ENCODE data around the gene CSPG5. TPM values are rescaled to one million over a fixed set of nuclear protein-coding genes. Genes with fewer than 3 reads are reported as not detected.

The CSPG5 gene
- total and polyA plus RNA-seq, 12 donors, result 0.07 to 0.79 (median 0.28) TPM; not detected in 1

- Histone ChIP-seq H3K4me3 (peak overlapping the region; percentile 61 to 79 (median 68)), H3K27me3 (no peaks in the 10 kb centered on the region), H3K36me3 (peaks cover 0 to 36% (median 10%) of the 10 kb centered on the region in 9 donors), H3K4me1 (peaks cover 3 to 16% (median 11%) of the 10 kb centered on the region in 9 donors), H3K27ac (peak overlapping the region; percentile 82 to 95 (median 92)), H3K9me3 (no peaks in the 10 kb centered on the region)
- DNase-seq (peak; percentile 10 to 19), ATAC-seq (peak in 6 of 8 donors; percentile 9 to 36 (median 17))
- 19% methylated on average over 36 of the region's 36 CpGs for WGBS, 2 donors
- TF ChIP-seq CTCF (IDR thresholded peaks at IDR 0.05), result no peak
- intact Hi-C loops (cut with DNase I), result loop anchor here in 3 of 10 donors (2.0 to 5.0 kb wide), 3 partner anchors 268 to 290 kb away; partner anchors contain the start of genes SMARCC1 (in 2 of the 3) and DHX30 (in 1 of the 3)
These were observed 66.1 kb downstream of the CSPG5 start for GRCh38 chr3:47512416-47513124.

Other genes starting within 250 kb of the CSPG5 start
- gene PTPN23, start 197.8 kb downstream of the CSPG5 start, total RNA-seq, result 10 to 100 TPM; 16.4 to 23.4 (median 19.6) TPM
- 10 to 100 TPM in 1 of 2 donors, 1 to 10 TPM in 1; 9.2 to 23.0 TPM for gene PTPN23, start 197.8 kb downstream of the CSPG5 start, polyA plus RNA-seq
- gene SCAP, start 102.9 kb downstream of the CSPG5 start, total RNA-seq, result 10 to 100 TPM; 31.7 to 56.7 (median 40.4) TPM
- gene SCAP, start 102.9 kb downstream of the CSPG5 start, polyA plus RNA-seq, result 10 to 100 TPM; 38.8 to 44.0 TPM
- 10 to 100 TPM; 16.5 to 22.5 (median 20.2) TPM for gene ELP6, start 65.2 kb downstream of the CSPG5 start, total RNA-seq
- gene ELP6, start 65.2 kb downstream of the CSPG5 start, polyA plus RNA-seq, result 10 to 100 TPM; 24.9 to 31.3 TPM
- gene SMARCC1, start 203.0 kb upstream of the CSPG5 start, total RNA-seq, result 10 to 100 TPM; 22.5 to 34.9 (median 24.6) TPM
- gene SMARCC1, start 203.0 kb upstream of the CSPG5 start, polyA plus RNA-seq, result 1 to 10 TPM; 6.4 to 8.0 TPM
- gene DHX30, start 224.3 kb upstream of the CSPG5 start, total RNA-seq, result 10 to 100 TPM; 39.1 to 56.4 (median 45.3) TPM
- 10 to 100 TPM; 31.2 to 42.7 TPM for gene DHX30, start 224.3 kb upstream of the CSPG5 start, polyA plus RNA-seq

Measured in heart right ventricle (tissue), 16 donors.